Effector CD4-positive, alpha-beta T cell (primary cell): ENCODE measurements around the gene GRK4.

Experiments used
- DNase-seq: peaks from one replicate; pipeline ENCODE4 v3.0.0-alpha.2; 2020

Gene GRK4

GRCh38 chr4:3074078-3074845 is 110.9 kb downstream of the GRK4 start, which contains the start of the genes HTT and HTT-AS:
Gene HTT (plus strand): TSS chr4:3074681. CDS start chr4:3074826, 145 bp downstream.
Gene HTT-AS (minus strand): TSS chr4:3074538.
- peak; percentile 94 for DNase-seq

GRCh38 chr4:3074846-3075651 is 111.7 kb downstream of the GRK4 start:
- DNase-seq: peak; percentile 30

GRCh38 chr4:3075652-3075981 is 112.2 kb downstream of the GRK4 start:
- DNase-seq: no peak

- no peak for DNase-seq
Measured at GRCh38 chr4:3077796-3078195, 114.4 kb downstream of the GRK4 start.

GRCh38 chr4:3079694-3080123 is 116.3 kb downstream of the GRK4 start:
- DNase-seq: no peak

- no peak for DNase-seq
Measured at GRCh38 chr4:3082925-3083515, 119.6 kb downstream of the GRK4 start.

GRCh38 chr4:3083732-3084131 is 120.4 kb downstream of the GRK4 start:
- DNase-seq: no peak

- DNase-seq: no peak
Measured at GRCh38 chr4:3085948-3086670, 122.7 kb downstream of the GRK4 start.

- DNase-seq: no peak
Measured at GRCh38 chr4:3087115-3087797, 123.9 kb downstream of the GRK4 start.
